Neural progenitor cell (in vitro differentiated cells): Measurements from ENCODE around the gene NOP14.

Source experiments
- EZH2 ChIP-seq: fragments of 200-600 bp; sonication (generic); IDR thresholded peaks from 2 replicates; pipeline ENCODE4 v1.6.1; 2017; ENCODE audit warnings: antibody characterized with exemption, mild to moderate bottlenecking, moderate library complexity
- EZH2phosphoT487 ChIP-seq: fragments of 200-600 bp; sonication (generic); IDR thresholded peaks from 2 replicates; pipeline ENCODE4 v1.6.1; 2017; ENCODE audit warnings: antibody characterized with exemption
- TF ChIP-seq, protein P1 (sequence below): fragments of 200-600 bp; sonication (generic); IDR thresholded peaks from 2 replicates; pipeline ENCODE4 v1.5.1; 2017; ENCODE audit warnings: antibody characterized with exemption, mild to moderate bottlenecking

DNA sequence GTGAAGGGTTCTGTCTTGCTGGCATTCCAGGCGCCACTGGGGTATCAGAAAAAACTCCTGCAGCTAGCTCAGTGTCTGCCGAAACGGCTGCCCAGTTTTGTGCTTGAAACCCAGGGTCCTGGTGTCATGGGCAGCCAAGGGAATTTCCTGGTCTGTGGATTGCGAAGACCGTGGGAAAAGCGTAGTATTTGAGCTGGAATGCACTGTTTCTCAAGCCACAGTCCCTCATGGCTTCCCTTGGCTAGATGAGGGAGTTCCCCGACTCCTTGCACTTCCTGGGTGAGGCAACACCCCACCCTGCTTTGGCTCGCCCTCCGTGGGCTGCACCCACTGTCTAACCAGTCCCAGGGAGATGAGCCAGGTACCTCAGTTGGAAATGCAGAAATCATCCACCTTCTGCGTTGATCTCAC, 40.1 kb downstream of the NOP14 start:
- TF ChIP-seq EZH2phosphoT487, result no peak
- TF ChIP-seq, protein P1, sequence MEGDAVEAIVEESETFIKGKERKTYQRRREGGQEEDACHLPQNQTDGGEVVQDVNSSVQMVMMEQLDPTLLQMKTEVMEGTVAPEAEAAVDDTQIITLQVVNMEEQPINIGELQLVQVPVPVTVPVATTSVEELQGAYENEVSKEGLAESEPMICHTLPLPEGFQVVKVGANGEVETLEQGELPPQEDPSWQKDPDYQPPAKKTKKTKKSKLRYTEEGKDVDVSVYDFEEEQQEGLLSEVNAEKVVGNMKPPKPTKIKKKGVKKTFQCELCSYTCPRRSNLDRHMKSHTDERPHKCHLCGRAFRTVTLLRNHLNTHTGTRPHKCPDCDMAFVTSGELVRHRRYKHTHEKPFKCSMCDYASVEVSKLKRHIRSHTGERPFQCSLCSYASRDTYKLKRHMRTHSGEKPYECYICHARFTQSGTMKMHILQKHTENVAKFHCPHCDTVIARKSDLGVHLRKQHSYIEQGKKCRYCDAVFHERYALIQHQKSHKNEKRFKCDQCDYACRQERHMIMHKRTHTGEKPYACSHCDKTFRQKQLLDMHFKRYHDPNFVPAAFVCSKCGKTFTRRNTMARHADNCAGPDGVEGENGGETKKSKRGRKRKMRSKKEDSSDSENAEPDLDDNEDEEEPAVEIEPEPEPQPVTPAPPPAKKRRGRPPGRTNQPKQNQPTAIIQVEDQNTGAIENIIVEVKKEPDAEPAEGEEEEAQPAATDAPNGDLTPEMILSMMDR, result no peak
- no peak for TF ChIP-seq EZH2
